Hepatocyte (in vitro differentiated cells): Measurements from ENCODE around the gene NUDT4.

Experiments used
- EZH2 ChIP-seq: fragments of 200-600 bp; sonication (generic); IDR thresholded peaks from 2 replicates; pipeline ENCODE4 v1.6.1; 2016; ENCODE audit warnings: antibody characterized with exemption, mild to moderate bottlenecking, borderline replicate concordance
- EZH2phosphoT487 ChIP-seq: fragments of 200-600 bp; sonication (generic); IDR thresholded peaks from one replicate; pipeline ENCODE4 v1.6.1; 2018; ENCODE audit warnings: antibody characterized with exemption, mild to moderate bottlenecking, low read depth, moderate library complexity; ENCODE audit not compliant: unreplicated experiment, severe bottlenecking
- TF ChIP-seq, protein P1 (sequence below): fragments of 200-600 bp; sonication (generic); IDR thresholded peaks from 2 replicates; pipeline ENCODE4 v1.5.1; 2016; ENCODE audit warnings: antibody characterized with exemption, mild to moderate bottlenecking; ENCODE audit not compliant: poor library complexity

DNA sequence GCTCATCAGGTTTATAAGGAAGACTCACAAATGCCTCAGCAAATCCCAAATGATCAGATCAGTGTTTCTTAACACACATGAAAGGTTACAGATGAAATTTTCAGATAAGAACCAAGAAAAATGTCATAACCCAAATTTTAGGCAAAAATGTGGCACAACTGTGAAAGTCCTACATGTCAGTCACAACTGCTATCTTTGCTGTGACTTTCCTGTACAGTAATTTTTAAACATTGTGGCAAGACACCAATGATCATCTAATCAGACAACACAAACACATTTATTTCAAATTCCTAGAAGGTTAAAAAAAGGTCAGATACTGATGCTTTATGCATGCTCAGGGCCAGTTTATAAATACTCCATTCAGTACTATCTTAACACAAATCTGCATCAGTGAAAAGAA is 31.1 kb downstream of the NUDT4 start:
- TF ChIP-seq, protein P1, sequence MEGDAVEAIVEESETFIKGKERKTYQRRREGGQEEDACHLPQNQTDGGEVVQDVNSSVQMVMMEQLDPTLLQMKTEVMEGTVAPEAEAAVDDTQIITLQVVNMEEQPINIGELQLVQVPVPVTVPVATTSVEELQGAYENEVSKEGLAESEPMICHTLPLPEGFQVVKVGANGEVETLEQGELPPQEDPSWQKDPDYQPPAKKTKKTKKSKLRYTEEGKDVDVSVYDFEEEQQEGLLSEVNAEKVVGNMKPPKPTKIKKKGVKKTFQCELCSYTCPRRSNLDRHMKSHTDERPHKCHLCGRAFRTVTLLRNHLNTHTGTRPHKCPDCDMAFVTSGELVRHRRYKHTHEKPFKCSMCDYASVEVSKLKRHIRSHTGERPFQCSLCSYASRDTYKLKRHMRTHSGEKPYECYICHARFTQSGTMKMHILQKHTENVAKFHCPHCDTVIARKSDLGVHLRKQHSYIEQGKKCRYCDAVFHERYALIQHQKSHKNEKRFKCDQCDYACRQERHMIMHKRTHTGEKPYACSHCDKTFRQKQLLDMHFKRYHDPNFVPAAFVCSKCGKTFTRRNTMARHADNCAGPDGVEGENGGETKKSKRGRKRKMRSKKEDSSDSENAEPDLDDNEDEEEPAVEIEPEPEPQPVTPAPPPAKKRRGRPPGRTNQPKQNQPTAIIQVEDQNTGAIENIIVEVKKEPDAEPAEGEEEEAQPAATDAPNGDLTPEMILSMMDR: no peak
- no peak for TF ChIP-seq EZH2
- no peak for TF ChIP-seq EZH2phosphoT487
